ENCODE measurements around the gene C16orf92. TPM values are rescaled to one million over a fixed set of nuclear protein-coding genes. Genes with fewer than 3 reads are reported as not detected.
A peak's percentile ranks its signal among the peaks of the same experiment; 100 is the strongest.

C16orf92 gene
- total RNA-seq, 1 donor from 2014 or later = not detected

- no peak for ATAC-seq
Observed at GRCh38 chr16:30053376-30054015, 30.5 kb downstream of the C16orf92 start.

GRCh38 chr16:30054451-30054850 is 31.5 kb downstream of the C16orf92 start:
- ATAC-seq (no peak), DNase-seq (ENCODE audit: low spot score) (no peak)

More at GRCh38 chr16:30053376-30054015, 30.5 kb downstream of the C16orf92 start:
- DNase-seq (ENCODE audit: low spot score) = no peak

DNA sequence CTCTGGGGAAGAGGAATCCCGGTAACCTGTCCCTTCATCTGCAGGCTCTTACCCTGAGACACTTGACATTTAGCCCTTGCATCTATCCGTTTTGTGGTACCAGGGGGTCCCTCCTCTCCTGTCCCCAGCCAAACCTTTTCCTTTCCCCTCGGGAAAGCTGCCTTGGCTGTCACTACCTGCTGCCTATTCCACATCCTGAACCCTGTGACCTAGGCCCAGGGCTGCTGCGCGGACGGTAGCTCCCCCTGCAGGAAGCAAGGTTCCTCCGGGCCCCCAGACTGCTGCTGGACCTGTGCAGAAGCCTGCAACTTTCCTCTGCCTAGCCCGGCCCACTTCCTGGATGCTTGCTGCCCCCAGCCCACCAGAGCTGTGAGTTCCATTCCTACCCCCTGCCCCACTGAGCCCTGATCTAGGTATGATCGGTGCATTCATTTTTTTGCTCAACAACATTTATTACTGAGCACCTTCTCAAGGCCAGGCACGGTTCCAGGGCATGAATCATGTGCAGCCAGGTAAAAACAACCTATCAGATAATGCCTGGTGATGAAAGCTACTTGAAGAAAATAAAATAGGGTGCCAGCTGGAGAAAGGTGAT is 32.1 kb downstream of the C16orf92 start:
- DNase-seq (ENCODE audit: low spot score) (no peak), ATAC-seq (peak; percentile 45)

DNA sequence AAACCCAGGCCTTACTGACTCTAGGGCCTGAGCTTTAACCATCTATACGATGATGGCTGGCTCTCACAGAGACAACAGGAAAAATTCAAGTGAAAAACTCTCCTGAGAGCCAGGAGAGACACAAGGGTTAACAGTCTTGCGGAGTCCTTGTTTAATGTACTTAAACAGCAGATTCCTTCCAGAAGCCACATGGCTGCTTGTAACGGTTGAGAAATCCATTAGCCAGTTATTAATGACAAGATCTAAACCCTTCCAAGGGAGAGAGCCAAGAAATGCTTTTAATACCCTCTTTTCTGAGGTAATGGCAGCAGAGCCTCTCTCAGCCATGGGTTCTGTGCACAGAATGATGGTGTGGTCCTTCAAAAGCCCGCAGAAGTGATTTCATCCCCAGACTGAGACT is 37.3 kb downstream of the C16orf92 start:
- DNase-seq (ENCODE audit: low spot score) = no peak
- ATAC-seq = no peak

DNA sequence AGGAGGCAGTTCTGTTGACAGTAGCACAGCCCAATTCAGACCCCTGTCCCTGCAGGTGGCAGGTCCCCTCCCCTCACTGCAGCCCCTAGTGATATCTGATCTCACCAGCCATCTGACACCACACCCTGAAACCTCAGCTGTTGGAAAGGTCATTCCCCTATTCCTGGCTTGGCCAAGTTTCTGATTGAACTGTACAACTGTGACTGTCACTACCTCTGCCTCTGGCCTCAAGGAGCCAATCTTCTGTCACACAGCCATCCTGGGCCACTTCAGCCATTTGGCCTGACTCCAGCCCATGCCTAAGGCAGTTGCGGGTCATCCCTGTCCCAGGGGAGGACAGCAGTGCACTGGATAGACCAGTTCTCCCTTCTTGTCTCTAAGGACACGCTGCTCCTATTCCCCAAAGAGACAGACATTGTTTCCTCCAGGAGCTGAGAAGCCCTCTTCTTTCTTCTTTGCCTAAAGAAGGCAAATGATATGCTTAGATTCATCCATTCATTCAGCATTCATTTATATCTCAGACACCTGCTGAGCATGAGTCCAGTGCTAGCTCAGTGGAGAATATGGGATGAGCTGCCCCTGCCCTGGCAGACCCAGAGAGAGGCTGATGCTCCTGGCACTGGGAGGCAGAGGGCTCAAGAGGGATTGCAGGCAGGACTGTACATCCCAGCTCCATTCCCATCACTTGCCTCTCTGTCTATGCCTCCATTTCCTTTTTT is 38.0 kb downstream of the C16orf92 start:
- ATAC-seq (no peak), DNase-seq (ENCODE audit: low spot score) (no peak)

DNA sequence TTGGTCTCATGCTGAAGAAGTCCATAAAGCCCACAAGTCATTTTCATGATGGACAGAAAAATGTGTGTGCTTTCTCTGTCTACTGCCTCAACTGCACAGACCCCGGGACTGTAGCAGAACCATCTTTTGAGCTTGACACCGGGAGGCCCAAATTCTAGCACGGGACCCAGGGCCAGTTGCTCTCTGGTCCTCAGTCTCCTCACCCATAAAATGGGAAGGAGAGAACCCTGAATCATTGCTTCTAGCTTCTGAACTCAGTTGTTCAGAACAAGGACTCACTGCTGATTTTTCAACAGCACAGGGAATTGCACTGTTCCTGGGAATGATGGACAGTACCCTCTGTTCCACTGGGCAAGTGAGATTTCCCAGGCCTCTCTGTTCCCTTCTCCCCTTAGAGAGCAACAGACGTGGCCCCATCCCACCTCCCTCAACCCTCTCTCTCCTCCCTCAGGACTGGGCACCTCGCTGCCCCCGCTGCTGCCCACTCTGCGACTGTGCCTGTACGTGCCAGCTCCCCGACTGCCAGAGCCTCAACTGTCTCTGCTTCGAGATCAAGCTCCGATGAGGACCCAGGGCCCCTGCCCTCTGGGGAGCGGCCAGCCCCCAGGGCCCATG is 40.4 kb downstream of the C16orf92 start:
- ATAC-seq (no peak), DNase-seq (ENCODE audit: low spot score) (no peak)

DNA sequence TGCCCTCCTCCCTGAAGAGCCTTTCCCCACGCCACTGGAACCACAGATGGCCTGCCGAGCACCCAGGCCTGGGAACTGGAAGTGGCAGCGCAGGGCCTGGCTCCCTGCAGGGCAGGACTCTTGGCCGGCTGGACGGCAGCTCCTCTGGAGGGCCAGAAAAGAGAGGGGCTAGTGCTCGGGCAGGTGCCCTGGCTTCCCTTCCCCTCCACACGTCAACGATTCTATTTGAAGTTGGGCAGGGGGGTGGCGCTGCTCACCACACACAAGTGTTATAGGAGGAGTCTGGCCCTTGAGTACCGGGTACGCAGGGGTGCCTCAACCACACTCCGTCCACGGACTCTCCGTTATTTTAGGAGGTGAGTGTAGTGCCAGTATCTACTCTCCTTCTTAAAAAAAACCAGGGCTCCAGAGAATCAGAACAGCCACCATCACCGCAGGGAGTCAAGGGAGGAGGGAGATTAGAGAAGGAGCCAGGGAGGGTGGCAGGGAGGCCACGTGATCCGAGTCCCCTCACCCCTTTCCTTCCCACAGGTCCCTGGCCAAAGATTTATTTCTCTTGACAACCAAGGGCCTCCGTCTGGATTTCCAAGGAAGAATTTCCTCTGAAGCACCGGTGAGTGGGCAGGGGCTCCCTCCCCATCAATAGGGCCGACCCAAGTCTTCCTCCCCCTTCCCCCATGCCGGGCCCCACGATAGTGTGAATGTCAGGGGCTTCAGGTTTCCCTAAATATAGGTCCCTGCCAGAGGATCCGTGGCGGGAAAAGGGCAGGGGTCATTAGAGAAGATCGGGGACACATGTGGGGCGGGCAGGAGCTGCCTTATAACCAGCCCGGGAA is 41.1 kb downstream of the C16orf92 start:
- ATAC-seq (peak; percentile 53), DNase-seq (ENCODE audit: low spot score) (peak; percentile 78)

DNA sequence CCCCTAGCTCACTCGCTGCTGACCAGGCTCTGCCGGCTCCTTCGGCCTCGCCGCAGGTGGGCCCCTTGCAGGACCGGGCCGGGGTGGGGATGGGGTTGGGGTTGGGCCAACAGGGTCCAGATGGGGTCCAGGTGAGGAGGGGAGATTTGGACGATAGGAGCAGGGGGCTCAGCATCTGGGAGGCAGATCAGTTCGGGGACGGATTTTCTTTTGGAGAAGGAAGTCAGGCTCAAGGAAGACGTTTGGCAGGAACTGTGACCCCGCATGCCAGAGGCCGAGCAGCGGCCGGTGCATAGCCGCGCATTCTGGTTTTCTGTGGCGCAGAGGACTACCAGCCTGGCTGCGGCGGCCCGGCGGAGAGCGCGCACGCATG is 41.7 kb downstream of the C16orf92 start:
- DNase-seq (ENCODE audit: low spot score) = no peak
- ATAC-seq = peak; percentile 3

DNA sequence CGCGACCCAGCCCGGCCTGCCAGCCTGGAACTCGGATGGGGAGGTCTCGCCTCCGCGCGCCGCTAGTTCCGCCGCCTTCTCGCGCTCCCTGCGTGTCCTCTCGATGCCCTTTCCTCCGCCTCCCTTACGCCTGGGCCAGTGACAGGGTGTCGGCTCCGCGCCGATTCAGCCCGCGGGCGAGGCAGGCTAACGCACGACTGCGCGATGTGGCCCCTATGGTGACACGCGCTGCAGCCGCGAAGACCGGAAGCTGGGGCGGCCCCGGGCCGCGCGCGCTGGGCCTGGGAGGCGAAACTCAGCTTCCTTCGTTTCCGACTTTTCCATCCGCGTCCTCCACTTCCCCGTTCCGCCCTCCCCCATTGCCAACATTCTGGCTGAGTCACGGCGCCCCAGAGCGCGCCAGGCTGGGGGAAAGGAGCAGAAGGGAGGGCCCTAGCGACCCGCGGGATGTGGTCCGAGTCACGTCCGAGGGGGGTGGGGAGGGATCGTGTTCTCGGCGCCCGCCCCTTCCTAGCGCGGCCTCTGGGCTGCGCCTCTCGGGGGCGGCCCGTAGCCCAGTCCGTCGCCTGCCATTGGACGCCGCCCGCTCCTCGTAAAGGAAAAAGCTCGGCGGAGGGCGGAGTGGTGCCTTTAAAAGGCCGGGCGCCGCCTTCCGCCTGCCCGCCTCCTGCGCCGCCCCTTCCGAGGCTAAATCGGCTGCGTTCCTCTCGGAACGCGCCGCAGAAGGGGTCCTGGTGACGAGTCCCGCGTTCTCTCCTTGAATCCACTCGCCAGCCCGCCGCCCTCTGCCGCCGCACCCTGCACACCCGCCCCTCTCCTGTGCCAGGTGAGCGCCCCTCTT is 42.3 kb downstream of the C16orf92 start, which contains the start of gene ALDOA:
Gene ALDOA (plus strand): TSS at position 659 of the 841 bp plus-strand sequence. CDS start 1,138 bp downstream, outside the sequence.
- ATAC-seq = peak; percentile 88
- DNase-seq (ENCODE audit: low spot score) = peak; percentile 98

- DNase-seq (ENCODE audit: low spot score) (peak; percentile 64), ATAC-seq (no peak)
Observed at GRCh38 chr16:30065943-30066760, 43.2 kb downstream of the C16orf92 start.

DNA sequence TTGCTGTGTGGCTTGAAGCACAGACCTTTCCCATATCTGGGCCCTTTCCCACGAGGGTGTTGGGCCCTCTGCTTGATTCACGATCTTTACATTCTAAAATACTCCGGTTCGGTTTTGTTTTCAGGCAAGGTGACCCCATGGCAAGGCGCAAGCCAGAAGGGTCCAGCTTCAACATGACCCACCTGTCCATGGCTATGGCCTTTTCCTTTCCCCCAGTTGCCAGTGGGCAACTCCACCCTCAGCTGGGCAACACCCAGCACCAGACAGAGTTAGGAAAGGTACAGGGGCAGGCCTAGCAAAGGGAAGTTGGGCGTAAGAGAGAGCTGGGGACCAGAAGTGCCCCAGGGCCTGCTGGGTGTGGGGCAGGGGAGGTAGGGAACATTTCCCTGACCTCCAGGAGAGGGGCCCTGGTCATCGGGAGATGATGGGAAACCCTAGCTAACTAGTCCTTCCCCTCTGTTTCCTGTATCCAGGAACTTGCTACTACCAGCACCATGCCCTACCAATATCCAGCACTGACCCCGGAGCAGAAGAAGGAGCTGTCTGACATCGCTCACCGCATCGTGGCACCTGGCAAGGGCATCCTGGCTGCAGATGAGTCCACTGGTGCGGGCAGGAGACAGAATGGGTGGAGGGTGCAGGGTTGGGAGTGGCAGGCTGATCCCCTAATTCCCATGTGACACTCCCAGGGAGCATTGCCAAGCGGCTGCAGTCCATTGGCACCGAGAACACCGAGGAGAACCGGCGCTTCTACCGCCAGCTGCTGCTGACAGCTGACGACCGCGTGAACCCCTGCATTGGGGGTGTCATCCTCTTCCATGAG is 44.0 kb downstream of the C16orf92 start:
- ATAC-seq = no peak
- no peak for DNase-seq (ENCODE audit: low spot score)

- no peak for ATAC-seq
- no peak for DNase-seq (ENCODE audit: low spot score)
Observed at GRCh38 chr16:30067584-30067916, 44.6 kb downstream of the C16orf92 start.

DNA sequence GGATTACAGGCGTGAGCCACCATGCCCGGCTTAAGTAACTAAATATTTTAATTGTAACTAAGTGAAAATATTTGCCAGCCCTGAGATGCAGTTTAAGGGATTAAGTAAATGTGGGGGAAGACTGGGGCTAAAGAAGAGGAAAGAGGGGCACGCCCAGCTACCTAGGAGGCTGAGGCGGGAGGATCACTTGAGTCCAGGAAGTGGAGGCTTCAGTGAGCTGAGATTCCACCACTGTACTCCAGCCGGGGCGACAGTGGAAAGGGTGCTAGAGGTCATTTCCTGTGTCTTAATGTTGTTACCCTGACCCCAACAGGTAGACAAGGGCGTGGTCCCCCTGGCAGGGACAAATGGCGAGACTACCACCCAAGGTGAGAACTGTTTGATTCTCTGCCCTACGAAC is 45.3 kb downstream of the C16orf92 start:
- ATAC-seq (no peak), DNase-seq (ENCODE audit: low spot score) (no peak)

- ATAC-seq (no peak), DNase-seq (ENCODE audit: low spot score) (no peak)
Observed at GRCh38 chr16:30068750-30069610, 46.0 kb downstream of the C16orf92 start.

GRCh38 chr16:30069611-30070462 is 46.8 kb downstream of the C16orf92 start:
- no peak for DNase-seq (ENCODE audit: low spot score)
- ATAC-seq = no peak

GRCh38 chr16:30070490-30070889 is 47.5 kb downstream of the C16orf92 start:
- ATAC-seq = no peak

More at GRCh38 chr16:30070490-30070889, 47.5 kb downstream of the C16orf92 start:
- DNase-seq (ENCODE audit: low spot score) = no peak

All from left lobe of liver (tissue), 2 donors.